LNCaP clone FGC (cell line): ENCODE results near the gene MCF2L2.
"Not testable (repeated sequence)": the region's sequence is repeated elsewhere in the genome, so short reads cannot be mapped to it uniquely, and the experiment has no call there.

Experiments used
- DNase-seq: peaks from one replicate; pipeline ENCODE4 v3.0.0-alpha.2; 2011; ENCODE audit warnings: low read depth
- H3K4me3 ChIP-seq: 2 replicates; pipeline ENCODE4 v1.5.1; 2011; ENCODE audit warnings: mild to moderate bottlenecking, low read depth, low read length, control low read depth
- TF ChIP-seq, protein P1 (sequence below): IDR thresholded peaks from 2 replicates; pipeline ENCODE4 v1.5.1; 2012; ENCODE audit warnings: mild to moderate bottlenecking; ENCODE audit not compliant: control insufficient read depth, insufficient read depth; ENCODE audit errors: extremely low read depth

MCF2L2 gene

DNA sequence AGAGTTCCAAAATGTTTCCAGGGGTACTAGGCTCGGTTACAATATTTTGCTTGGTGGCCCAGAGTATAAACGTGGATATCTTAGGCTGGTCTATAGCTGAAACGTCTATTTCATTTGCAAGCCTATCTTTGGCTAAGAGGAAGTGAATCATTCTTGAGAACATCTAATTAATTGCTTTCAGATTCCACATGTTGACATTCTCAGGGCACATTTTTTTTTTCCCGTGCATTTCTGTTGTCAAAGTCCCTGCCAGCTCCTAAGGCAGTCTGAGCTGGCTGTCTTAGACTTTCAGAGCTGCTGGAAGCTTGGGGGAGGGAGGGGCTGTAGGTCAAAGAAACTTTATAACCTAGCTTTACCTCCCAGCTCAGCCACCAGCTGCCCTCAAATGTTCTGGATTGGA lies 242.7 kb downstream of the MCF2L2 start:
- no peak overlapping the region for H3K4me3 ChIP-seq
- TF ChIP-seq, protein P1, sequence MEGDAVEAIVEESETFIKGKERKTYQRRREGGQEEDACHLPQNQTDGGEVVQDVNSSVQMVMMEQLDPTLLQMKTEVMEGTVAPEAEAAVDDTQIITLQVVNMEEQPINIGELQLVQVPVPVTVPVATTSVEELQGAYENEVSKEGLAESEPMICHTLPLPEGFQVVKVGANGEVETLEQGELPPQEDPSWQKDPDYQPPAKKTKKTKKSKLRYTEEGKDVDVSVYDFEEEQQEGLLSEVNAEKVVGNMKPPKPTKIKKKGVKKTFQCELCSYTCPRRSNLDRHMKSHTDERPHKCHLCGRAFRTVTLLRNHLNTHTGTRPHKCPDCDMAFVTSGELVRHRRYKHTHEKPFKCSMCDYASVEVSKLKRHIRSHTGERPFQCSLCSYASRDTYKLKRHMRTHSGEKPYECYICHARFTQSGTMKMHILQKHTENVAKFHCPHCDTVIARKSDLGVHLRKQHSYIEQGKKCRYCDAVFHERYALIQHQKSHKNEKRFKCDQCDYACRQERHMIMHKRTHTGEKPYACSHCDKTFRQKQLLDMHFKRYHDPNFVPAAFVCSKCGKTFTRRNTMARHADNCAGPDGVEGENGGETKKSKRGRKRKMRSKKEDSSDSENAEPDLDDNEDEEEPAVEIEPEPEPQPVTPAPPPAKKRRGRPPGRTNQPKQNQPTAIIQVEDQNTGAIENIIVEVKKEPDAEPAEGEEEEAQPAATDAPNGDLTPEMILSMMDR, result no peak
- no peak for DNase-seq

DNA sequence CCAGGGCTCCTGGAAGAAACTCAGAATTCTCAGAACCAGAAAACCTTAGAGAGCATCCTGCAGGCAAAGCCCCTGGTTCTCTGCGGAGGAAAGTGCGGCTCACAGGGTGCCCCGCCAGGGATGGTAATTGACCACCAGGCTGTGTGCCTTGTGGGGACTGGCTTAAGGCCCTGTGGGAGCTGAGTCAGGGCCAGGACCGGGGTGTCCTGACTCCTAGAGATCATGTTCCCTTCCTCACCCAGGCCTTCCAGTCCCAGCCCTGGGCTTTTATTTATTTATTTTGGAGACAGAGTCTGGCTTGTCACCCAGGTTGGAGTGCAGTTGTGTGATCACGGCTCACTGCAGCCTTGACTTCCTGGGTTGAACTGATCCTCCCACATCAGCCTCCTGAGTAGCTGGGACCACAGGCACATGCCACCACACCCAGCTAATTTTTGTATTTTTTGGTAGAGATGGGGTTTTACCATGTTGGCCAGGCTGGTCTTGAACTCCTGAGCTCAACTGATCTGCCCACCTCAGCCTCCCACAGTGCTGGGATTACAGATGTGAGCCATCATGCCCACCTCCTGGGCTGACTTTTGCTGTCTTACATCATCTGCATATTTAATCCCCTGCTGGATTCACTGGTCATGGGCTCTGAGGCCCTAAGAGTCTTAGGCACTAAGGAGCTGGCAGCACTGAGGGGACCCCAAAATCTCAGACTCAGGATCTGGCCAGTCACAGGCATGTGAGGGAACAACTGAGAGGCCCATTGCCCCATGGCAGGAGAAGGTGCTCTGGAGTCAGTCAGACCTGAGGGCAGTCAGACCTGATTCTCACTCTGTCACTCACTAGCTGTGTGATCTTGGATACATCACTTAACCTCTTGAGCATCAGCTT lies 245.4 kb downstream of the MCF2L2 start:
- no peak overlapping the region for H3K4me3 ChIP-seq
- no peak for DNase-seq
- TF ChIP-seq, protein P1, result no peak

GRCh38 chr3:183182073-183182472 lies 246.3 kb downstream of the MCF2L2 start:
- DNase-seq, result no peak
- no peak overlapping the region for H3K4me3 ChIP-seq
- TF ChIP-seq, protein P1, result no peak

GRCh38 chr3:183181606-183182005 lies 246.8 kb downstream of the MCF2L2 start:
- no peak for DNase-seq
- TF ChIP-seq, protein P1, result no peak
- no peak overlapping the region for H3K4me3 ChIP-seq

GRCh38 chr3:183180784-183181295 lies 247.6 kb downstream of the MCF2L2 start:
- no peak overlapping the region for H3K4me3 ChIP-seq
- TF ChIP-seq, protein P1, result no peak
- no peak for DNase-seq

- TF ChIP-seq, protein P1, result no peak
- DNase-seq, result no peak
- H3K4me3 ChIP-seq, result no peak overlapping the region
Observed at GRCh38 chr3:183180110-183180783, 248.2 kb downstream of the MCF2L2 start.

- not testable (repeated sequence) for DNase-seq, H3K4me3 ChIP-seq
Observed at GRCh38 chr3:183179550-183179908, 248.9 kb downstream of the MCF2L2 start.
